HG02610 (cell line): ENCODE results near the gene VPS35L.
"Not testable (repeated sequence)": the region's sequence is repeated elsewhere in the genome, so short reads cannot be mapped to it uniquely, and the experiment has no call there.

Experiments
- ATAC-seq: cut with Tn5 transposase; IDR thresholded peaks from one replicate; pipeline ENCODE4 v1.9.1; 2021; ENCODE audit warnings: mild to moderate bottlenecking, moderate library complexity; ENCODE audit not compliant: unreplicated experiment

Gene VPS35L

DNA sequence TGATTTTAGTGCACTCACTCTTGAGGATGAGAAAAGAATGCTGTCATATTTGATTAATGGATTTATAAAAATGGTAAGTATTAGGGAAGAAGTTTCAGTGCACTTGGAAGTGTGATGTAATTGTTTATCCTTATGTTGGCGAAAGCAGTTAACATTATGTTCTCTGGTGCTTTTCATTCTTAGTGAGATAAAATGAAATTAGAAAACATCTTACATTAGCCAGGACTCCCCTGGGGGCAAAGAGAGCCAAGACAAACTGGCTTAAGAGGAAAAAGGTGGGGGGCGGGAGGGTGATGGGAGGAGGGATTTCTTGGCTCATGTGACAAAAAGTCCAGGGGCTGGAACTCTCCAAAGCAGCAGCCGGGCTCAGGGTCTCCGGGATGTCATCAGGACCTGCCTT is 89.4 kb downstream of the VPS35L start:
- no peak for ATAC-seq

DNA sequence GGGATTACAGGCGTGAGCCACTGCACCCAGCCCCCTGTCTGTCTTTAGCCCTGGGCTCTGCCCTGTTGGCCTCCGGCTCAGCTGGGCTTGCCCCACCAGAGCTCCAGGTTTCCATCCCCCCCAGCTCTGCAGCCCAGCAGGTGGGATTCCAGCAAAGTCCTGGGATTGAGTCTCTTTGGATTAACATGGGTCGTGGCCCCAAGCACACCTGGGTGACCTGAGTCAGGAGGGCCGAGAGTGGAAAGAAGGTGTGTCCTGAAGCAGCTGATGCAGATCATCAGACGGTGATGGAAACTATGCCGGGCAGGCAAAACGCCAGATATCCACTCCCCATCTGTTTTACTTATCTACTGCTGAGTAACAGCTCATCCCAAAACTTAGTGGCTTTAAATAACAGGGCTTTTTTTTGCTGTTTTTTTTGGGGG is 90.1 kb downstream of the VPS35L start:
- no peak for ATAC-seq

DNA sequence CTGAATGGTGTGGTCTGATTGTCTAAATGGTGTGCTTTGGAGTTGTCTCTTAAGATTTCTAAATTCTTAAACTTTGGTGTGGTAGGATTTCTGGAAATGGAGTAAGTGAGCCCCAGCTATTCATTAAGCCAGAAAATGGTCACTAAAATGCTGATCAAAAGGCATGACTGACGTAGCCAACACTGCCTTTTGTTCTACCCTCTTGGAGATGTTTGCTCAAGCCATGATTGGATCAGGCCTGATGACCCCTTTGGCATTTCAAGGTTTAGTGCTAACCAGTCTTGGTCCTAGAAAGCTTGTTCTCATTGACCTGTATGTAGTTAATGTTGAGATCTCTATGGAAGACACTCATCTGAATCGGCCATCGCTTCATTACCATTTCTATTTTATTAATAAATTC is 94.5 kb downstream of the VPS35L start:
- ATAC-seq: no peak

DNA sequence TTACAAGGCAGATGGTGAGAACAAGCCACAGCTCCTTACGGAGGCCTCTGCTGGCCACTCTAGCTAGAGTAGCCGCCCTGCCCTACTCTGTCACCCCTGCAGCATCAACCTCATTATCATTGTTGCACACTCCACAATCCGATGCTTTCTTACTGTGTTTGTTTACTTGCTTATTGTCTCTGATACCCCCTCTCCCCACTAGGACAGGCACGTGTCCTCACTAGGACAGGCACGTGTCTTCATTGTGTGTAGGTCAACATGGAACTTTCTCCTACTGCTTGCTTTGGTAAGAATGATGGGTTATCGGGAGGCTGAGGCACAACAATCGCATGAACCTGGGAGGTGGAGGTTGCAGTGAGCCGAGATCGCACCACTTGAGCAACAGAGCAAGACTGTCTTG is 98.6 kb downstream of the VPS35L start:
- no peak for ATAC-seq

DNA sequence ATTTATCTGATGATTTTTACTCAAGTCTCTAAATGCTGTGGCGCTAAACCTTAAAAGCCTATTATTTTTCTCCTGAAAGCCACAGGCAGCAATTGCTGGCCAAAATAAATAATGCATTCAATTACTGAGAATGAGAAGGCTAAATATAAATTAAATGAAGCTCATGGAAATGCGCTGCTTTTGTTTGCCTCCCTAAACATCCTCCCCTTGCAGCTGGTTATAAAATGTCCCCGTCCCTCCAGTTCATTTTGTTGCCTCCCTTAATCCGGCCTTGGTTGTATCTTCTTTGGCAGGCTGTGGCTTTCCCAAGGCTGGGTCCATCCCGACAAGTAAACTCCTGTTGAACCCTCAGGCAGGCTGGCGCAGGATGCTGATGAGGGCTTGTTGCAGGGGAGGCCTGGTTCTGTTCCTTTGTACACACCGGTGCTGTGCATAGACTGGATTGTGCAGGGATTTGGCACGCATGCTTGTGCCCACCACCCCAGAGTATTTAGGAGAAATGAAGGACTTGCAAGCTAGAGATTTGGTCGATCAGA is 99.8 kb downstream of the VPS35L start:
- no peak for ATAC-seq

DNA sequence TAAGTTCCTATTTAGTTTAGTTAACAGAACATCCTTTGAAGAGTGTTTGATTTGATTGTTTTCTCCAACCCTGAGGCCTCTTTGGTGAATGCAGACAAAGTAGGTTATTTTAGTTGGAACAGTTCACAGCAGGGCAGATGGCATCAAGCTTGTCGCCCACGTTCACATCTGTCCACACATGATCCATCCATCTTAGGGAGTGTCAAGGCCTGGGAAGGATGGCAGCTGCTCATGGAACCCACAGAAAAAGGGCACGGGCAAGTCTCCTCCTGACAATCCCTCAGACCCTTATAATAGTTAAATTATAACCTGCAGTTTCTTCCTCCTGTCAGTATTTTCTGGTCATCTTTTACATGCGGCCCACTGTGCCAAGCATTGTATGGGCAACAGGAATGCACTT is 102.3 kb downstream of the VPS35L start:
- ATAC-seq: no peak

DNA sequence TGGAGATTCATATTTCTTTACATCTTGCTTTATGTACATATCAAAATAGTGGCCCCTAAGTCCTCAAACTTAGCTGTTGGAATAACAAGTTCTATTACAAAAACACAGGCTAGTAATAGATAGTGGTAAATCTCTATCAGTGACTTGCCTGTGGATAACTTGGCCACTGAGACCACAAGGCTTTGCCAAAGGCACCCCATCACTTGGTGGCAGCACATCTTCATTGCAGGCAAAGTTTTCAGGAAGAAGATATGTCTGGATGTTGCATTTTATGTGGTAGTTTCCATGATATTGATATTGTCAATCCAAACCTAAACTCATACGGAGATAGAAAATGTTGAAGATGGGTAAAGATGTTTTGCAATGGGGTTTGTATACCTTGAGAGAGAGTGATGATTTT is 104.1 kb downstream of the VPS35L start:
- ATAC-seq: no peak

DNA sequence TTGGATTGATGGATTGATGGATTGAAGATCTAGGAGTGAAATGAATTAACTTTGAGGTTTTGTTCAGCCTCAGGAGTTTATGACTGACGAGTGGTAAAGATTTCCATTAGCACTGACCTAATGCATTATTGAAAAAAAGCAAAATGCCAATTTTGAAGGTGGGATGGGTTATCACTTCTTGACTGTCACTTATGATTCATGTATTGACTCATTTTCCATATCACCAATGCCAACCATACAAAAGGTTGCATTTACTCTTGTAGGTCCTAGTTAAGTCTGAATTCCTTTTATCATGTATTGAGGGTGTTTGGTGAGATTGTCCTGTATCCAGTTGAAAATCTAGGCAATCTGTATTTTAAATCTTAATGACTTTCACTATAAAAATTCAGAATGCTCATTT is 104.9 kb downstream of the VPS35L start:
- ATAC-seq: no peak

DNA sequence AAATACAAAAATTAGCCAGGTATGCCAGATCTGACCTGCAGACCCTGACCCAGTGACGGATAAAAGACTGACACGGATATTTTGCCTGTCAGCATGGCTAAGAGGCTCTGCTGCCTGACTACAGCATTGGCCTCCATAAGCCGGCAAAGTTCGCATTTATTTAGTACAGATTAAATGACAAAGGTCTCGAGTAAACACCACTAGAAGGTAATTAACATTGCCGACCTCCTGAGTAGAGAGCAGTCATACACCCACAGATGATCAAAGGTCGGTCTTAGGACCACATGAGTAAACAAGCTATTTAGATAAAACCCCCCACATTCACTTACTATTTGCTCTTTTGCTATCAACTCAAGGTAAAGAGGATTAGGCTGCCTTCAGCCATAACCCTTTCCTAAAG is 106.8 kb downstream of the VPS35L start:
- no peak for ATAC-seq

DNA sequence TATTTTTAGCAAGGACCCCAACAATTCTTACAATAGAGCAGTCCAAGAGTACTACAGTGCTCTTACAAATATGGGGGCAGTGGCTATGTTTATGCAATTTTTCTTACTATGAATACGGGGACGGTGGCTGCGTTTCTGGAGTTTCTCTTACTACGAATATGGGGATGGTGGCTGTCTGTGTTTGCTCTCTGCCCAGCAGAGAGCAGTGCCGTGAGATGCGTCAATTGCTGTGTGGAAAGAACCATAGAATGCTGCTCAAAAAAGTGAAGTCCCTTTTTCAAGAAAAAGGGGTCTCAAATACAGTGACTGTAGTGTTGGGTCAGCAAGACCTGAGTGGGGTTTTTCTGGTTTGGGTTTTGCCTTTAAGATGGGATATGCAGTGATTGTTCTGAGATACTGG is 108.7 kb downstream of the VPS35L start:
- no peak for ATAC-seq

DNA sequence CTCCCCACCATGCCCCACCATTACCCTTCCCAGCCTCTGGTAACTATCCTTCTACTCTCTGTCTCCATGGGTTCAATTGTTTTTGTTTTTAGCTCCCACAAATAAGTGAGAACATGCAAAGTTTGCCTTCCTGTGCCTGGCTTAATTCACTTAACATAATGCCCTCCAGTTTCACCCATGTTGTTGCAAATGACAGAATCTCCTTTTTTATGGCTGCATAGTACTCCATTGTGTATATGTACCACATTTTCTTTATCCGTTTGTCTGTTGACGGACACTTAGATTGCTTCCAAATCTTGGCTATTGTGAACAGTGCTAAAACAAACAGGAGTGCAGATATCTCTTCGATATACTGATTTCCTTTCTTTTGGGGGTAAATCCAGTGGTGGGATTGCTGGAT is 109.8 kb downstream of the VPS35L start:
- ATAC-seq: not testable (repeated sequence)

DNA sequence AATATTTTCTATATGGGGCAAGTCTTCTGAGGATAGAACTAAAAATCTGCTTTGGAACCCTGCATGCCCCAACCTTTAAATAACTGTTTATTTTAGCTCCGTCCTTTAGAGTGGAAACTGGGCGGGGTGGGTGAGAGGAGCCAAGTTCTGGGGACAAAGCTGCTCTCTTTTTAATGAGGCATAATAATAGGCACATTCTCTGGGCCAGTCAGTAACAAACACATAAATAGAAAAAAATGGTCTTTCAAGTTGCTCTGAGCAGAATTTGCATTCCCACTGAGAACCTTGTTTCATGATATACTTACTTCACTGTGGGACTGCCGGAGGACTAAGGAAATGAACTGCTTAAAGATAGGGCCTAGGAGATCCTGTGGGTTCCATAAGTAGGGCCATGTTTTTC is 111.0 kb downstream of the VPS35L start:
- no peak for ATAC-seq

DNA sequence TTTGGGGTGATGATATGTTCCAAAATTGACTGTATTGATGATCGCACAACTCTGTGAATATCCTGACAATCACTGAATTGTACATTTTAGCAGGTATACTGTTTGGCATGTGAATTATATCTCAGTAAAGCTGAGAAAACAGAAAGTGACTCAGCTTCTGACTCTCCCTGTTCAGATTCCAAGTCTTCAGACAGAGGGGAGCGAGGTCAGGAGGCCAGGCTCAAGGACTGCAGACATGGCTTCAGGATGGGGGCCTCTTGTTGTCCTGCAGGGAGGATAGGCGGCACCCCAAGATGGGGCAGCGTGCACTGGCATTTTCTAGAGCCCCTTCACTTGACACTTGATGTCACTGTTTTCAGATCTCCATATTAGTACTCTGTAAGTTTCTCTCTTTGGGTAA is 116.9 kb downstream of the VPS35L start:
- ATAC-seq: no peak

DNA sequence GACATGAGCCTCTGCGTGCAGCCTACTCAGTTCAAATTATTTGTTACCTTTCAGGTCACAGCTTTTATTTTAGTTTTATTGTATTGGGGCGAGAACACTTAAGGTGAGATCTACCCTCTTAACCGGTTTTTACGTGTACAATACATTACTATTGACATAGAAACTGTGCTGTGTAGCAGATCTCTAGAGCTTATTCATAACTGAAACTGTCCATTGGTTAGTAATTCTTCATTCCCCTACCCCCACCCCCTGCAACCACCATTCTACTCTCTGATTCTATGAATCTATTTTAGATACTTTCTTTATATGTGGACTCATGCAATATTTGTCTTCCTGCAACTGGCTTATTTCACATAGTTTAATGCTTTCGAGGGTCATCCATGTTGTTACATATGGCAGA is 119.0 kb downstream of the VPS35L start:
- no peak for ATAC-seq

DNA sequence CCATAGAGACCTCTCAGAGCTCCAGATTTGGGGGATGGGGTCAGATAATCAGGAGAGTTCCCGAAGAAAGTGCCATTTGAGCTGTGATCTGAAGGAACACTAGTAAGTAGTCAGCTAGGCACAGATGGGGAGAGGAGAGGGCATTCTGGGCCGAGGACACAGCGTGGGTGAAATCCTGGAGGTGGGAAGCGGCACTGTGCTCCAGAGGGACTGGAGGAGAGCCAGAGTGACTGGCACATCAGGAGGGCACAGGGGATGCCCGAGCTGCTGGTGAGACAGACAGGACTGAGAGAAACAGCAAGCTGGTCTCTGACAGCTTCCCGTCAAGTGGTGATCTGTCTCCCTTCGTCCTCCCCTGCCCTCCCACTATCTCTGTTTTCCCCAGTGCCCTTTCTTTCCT is 121.9 kb downstream of the VPS35L start:
- ATAC-seq: no peak

DNA sequence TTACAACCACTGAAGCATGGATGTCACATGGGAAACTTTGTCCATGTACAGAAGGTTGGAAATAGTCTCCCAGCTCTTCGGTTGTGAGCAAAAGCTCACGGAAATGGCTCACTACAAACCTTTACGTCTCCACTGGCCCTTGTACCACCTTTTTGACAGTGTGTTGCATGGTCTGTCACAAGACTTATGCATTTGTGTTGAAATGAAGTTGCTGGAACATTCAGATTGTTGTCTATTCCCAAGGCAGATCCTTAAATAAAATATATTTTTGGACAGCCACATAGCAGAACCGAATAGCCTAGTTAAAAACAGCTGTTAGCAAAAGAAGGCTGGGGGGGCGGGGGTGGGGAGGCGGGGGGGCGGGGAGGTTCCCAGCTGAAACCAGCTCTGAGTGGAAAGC is 123.3 kb downstream of the VPS35L start:
- no peak for ATAC-seq

DNA sequence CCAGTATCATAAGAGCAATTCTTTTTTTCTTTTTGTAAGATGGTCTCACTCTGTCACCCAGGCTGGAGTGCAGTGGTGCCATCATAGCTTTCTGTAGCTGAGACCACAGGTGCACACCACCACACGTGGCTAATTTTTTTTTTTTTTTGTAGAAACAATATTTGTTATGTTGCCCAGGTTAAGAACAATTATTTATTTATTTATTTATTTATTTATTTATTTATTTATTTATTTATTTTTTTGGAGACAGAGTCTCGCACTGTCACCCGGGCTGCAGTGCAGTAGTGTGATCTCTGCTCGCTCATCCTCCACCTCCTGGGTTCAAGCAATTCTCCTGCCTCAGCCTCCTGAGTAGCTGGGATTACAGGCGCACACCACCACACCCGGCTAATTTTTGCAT is 123.8 kb downstream of the VPS35L start:
- not testable (repeated sequence) for ATAC-seq

DNA sequence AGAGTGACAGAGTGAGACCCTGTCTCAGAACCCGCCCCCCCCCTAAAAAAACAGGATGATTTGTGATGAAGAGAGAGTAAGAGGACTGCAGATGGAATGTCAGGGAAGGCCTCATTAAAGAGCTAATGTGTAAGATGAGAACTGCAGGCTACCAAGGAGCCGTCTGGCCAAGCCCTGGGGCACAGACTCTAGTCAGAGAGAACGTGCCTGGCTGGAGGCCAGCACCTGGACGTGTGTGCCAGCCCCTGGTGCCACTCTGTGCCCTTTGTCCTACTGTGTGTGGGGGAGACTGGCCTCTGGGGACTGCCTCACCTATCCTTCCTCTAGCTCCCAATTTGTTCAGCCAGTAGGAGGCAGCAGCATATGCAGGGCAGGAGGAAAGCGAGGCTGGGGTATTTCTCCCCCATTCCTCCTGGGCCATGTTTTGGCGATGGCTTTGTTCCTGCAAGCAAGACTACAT is 125.4 kb downstream of the VPS35L start:
- ATAC-seq: no peak

DNA sequence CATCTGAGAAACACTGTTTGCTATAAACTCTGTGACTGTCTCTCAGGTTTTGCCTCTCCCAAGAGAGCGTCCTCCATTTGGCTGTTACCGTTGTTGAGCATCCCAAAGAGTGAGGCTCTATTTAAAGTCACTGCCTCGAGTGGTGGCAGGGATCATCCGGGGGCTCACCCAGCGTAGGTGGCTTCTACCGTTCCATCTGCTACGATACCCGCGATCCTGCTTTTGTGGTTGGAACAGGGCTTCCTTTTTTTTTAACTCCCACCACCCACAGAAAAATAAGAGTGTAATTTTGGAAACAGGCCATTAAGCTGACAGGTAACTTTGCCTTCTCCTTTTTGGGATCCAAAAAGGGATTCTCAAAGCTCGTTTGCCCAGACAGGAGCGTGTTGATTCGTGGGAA is 126.1 kb downstream of the VPS35L start:
- no peak for ATAC-seq

DNA sequence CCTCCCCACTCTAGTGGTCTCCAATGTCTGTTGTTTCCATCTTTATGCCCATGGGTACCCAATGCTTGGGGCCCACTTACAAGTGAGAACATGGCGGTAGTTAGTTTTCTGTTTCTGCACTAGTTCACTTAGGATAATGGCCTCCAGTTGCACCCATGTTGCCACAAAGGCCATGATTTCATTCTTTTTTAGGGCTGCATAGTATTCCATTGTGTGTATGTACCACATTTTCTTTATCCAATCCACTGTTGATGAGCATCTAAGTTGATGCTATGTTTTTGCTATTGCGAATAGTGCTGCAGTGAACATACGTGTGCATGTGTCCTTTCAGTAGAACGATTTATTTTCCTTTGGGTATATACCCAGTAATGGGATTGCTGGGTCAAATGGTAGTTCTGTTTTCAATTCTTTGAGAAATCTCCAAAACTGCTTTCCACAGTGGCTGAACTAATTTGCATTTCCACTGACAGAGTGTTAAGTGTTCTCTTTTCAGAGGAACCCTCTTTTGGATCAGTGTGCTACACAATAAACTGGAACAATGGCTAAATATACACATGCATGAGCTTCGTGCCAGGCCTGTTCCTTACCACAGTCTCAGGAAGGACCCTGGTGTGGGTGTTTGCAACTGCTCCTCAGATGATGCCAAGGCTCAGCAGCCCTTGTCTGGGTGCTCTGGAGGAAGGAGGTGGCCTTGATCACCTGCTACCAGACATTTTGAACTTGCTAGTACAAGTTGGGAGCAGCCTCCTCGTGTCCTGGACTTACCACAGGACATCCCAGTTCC is 128.1 kb downstream of the VPS35L start:
- ATAC-seq: no peak

DNA sequence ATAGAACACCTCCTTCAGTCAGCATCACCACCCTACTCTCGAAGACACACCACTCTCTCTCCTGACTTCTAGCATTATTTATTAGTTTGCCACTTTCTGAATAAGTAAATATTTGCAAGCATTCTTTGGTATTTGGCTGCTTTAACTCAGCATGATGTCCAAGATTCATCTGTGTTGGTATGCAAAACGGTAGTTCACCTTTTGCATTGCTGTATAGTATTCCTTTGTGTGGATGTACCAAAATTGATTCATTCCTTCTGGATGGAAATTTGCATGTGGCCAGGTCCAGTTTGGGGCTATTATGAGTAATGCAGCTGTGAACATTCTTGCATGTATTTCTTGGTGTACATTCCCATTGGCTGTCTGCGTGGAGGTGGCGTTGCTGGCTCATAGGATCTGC is 129.7 kb downstream of the VPS35L start:
- no peak for ATAC-seq

DNA sequence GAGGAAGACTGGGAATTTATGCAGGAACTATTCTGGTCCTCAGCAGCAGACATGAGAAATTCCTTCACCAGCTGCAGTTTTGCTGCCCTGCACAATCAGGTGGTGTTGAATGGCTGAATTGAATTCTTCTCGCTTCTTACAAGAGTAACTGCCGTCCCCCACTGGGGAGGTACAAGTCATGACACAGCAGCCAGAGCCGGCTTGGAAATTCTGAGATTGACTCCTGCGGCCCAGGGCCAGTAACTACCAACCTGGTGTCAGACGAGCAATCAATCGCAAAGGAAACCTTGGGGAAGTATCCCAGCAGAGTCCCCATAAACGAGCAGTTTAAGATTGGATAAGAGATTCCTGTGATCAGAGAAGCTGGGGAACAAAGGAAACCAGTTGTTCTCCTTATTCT is 131.8 kb downstream of the VPS35L start:
- no peak for ATAC-seq
